Lung (tissue), 12 donors: ENCODE measurements around the gene AUNIP. TPM values are rescaled to one million over a fixed set of nuclear protein-coding genes. Genes with fewer than 3 reads are reported as not detected.

Experiments
- ATAC-seq: fragments of 200-7000 bp; cut with Tn5 transposase; one replicate; pipeline ENCODE4 v1.9.1; 2020; ENCODE audit warnings: moderate number of reproducible peaks; ENCODE audit not compliant: insufficient read depth, low FRiP score
- DNase-seq, 3 donors: peaks; one replicate each; pipeline ENCODE4 v3.0.0-alpha.2; 2013 to 2017
- H3K27ac ChIP-seq, 2 donors: one replicate each; pipeline ENCODE4 v1.5.1; 2013; ENCODE audit warnings: mild to moderate bottlenecking in 2 of 2, moderate library complexity in 2 of 2, control low read depth in 1 of 2, inconsistent platforms in 1 of 2, low read depth in 1 of 2, low read length in 1 of 2
- H3K27me3 ChIP-seq, 3 donors: one replicate each; pipeline ENCODE4 v1.5.1; 2013; ENCODE audit warnings: low read length in 2 of 3; ENCODE audit not compliant: control insufficient read depth in 3 of 3, insufficient read depth in 3 of 3
- H3K36me3 ChIP-seq, 4 donors: one replicate each; pipeline ENCODE4 v1.5.1; 2013; ENCODE audit warnings: low read length in 4 of 4, mild to moderate bottlenecking in 1 of 4, moderate library complexity in 1 of 4; ENCODE audit not compliant: control insufficient read depth in 4 of 4, insufficient read depth in 4 of 4
- H3K4me1 ChIP-seq, 5 donors: one replicate each; pipeline ENCODE4 v1.5.1; 2013; ENCODE audit warnings: low read length in 5 of 5, mild to moderate bottlenecking in 2 of 5, moderate library complexity in 1 of 5; ENCODE audit not compliant: control insufficient read depth in 5 of 5, insufficient read depth in 5 of 5
- H3K4me3 ChIP-seq: one replicate; pipeline ENCODE4 v1.5.1; 2013; ENCODE audit warnings: mild to moderate bottlenecking, control low read depth, moderate library complexity
- H3K9ac ChIP-seq, 2 donors: one replicate each; pipeline ENCODE4 v1.5.1; 2013; ENCODE audit warnings: low read length in 2 of 2, control low read depth in 1 of 2; ENCODE audit not compliant: insufficient read depth in 1 of 2
- H3K9me3 ChIP-seq, 4 donors: one replicate each; pipeline ENCODE4 v1.5.1; 2013; ENCODE audit warnings: low read length in 3 of 4, mild to moderate bottlenecking in 1 of 4, moderate library complexity in 1 of 4; ENCODE audit not compliant: control insufficient read depth in 4 of 4, insufficient read depth in 3 of 4
- WGBS, 2 donors: extraction: QIAGEN DNeasy Blood & Tissue Kit; methylation state at CpG; one replicate each; pipeline ENCODE4 v1.1.7; 2013; 5-methylcytosine and 5-hydroxymethylcytosine counted together
- polyA plus RNA-seq, 2 donors: library from polyadenylated mRNA; stranded (reverse); fragments of 200-250 nt; gene quantifications; one replicate each; pipeline ENCODE4 v1.2.1, GENCODE V29; 2013
- total RNA-seq, 2 donors: library from RNA; depleted of rRNA in 1 of 2; stranded (reverse); fragments of >200 nt in 1 of 2; gene quantifications; one replicate each; pipeline ENCODE4 v1.2.1, GENCODE V29; 2014 to 2021
- TF ChIP-seq, protein P1 (sequence below): IDR thresholded peaks from 2 replicates; pipeline ENCODE4 v1.5.1; 2012; ENCODE audit warnings: mild to moderate bottlenecking; ENCODE audit errors: control extremely low read depth, extremely low read depth
- donor health status: control.
- donor health status: control.
- donor health status: Bipolar disorder and iron deficiency.
- donor health status: healthy.
- donor health status: DM: yes; HTN: yes; CAD: no.

Gene AUNIP
- total and polyA plus RNA-seq, 4 donors, result 0.21 to 1.1 (median 0.29) TPM

DNA sequence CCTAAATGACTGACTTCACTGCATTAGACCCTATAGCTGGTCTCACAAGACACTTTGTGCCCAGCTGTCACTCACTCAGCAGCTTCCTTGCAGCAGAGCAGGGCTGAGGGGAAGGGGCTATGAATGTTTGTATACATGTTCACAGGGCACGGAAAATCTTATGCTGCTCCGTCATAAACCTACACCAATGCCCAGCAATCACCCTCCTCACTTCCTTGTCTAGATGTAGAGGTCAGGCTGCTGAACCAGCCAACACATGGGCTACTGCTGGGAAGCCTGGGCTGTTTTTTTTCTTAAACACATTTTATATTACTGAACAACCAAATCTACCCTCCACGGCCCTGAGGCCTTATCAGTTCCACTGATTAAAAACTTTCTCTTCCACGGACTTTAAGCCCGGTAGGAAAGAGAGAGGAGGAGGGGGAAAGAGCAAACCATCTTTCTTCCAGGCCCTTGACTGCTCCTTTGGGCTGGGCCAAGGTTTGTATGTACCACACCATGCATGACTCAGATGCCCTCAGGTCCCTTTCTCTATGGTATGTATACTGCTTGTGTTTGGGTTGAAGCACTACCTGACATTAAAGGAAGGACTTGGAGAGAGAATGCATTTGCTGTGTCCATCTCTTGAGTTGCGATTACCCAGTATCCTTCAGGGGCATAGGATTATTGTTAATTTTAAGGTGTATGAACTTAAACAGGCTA is 26.8 kb downstream of the AUNIP start:
- no peak overlapping the region for H3K27ac ChIP-seq
- H3K9ac ChIP-seq, result no peak overlapping the region
- H3K9me3 ChIP-seq, result no peaks in the 10 kb centered on the region
- DNase-seq (no peak), ATAC-seq (no peak)
- H3K4me1 ChIP-seq, result peaks cover 0 to 2% (median 0%) of the 10 kb centered on the region in 5 donors
- TF ChIP-seq, protein P1, sequence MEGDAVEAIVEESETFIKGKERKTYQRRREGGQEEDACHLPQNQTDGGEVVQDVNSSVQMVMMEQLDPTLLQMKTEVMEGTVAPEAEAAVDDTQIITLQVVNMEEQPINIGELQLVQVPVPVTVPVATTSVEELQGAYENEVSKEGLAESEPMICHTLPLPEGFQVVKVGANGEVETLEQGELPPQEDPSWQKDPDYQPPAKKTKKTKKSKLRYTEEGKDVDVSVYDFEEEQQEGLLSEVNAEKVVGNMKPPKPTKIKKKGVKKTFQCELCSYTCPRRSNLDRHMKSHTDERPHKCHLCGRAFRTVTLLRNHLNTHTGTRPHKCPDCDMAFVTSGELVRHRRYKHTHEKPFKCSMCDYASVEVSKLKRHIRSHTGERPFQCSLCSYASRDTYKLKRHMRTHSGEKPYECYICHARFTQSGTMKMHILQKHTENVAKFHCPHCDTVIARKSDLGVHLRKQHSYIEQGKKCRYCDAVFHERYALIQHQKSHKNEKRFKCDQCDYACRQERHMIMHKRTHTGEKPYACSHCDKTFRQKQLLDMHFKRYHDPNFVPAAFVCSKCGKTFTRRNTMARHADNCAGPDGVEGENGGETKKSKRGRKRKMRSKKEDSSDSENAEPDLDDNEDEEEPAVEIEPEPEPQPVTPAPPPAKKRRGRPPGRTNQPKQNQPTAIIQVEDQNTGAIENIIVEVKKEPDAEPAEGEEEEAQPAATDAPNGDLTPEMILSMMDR, result no peak
- peaks cover 38 to 55% (median 45%) of the 10 kb centered on the region in 4 donors for H3K36me3 ChIP-seq
- no peaks in the 10 kb centered on the region for H3K27me3 ChIP-seq
- H3K4me3 ChIP-seq, result no peak overlapping the region
- 69 to 75% methylated on average over 6 of the region's 6 CpGs for WGBS, 2 donors

DNA sequence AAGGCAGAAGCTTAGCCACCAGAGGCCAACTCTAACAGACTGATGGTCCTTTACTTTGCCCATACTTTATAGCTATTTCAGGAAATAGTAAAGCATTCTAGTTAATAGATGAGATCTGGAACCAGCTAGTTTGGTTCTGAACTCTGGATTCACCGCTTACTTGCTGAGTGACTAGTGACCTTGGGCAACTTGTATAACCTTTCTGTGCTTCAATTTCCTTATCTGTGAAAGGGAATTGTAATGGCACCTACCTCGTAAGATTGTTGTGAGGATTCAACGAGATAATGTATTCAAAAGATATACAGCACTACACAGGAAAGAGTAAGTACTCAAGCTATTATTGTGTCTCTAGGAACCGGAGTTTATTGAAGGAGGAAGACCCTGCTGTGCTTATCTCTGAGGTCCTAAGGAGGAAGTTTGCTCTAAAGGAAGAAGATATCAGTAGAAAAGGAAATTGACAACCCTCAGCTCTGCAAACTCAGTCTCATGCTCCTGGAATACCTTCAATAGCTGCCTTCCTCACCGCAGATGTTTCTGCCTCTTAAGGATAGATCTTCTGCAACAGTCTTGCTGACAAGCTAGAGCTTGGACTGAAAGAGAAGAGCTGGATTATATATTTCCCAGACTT is 27.6 kb downstream of the AUNIP start:
- H3K9ac ChIP-seq, result no peak overlapping the region
- TF ChIP-seq, protein P1, result no peak
- DNase-seq, result no peak
- no peaks in the 10 kb centered on the region for H3K9me3 ChIP-seq
- no peak for ATAC-seq
- no peak overlapping the region for H3K27ac ChIP-seq
- no peaks in the 10 kb centered on the region for H3K27me3 ChIP-seq
- no peak overlapping the region for H3K4me3 ChIP-seq
- peaks cover 0 to 2% (median 0%) of the 10 kb centered on the region in 5 donors for H3K4me1 ChIP-seq
- peaks cover 40 to 60% (median 48%) of the 10 kb centered on the region in 4 donors for H3K36me3 ChIP-seq
- 29 to 43% methylated on average over 5 of the region's 5 CpGs for WGBS, 2 donors

DNA sequence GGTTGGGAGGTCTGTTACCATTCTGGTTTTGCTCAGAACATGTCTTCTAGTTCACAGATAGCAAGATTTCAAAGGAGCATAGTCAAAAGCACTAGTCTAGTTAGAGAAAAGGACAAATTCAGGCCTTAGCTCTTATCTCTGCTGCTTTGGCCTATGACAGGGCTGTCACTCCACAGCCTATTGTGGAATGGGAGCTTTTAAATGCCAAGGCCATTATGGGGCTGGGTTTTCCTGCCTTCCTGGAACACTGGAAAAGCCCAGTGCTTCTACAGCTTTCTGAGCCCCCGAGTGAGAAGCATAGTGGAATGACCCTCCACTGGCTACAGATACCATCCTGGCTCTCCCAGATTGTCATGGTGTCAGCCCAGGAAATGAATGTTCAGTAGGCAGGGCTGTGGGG is 30.2 kb downstream of the AUNIP start:
- WGBS, 2 donors, result 77 to 80% methylated on average over 1 of the region's 1 CpG
- DNase-seq, result no peak
- peaks cover 46 to 62% (median 57%) of the 10 kb centered on the region in 4 donors for H3K36me3 ChIP-seq
- H3K9ac ChIP-seq, result no peak overlapping the region
- TF ChIP-seq, protein P1, result no peak
- no peaks in the 10 kb centered on the region for H3K27me3 ChIP-seq
- no peaks in the 10 kb centered on the region for H3K9me3 ChIP-seq
- ATAC-seq, result no peak
- H3K27ac ChIP-seq, result no peak overlapping the region
- no peak overlapping the region for H3K4me3 ChIP-seq
- peaks cover 0 to 2% (median 0%) of the 10 kb centered on the region in 5 donors for H3K4me1 ChIP-seq
